ENCODE results near the gene TPRG1. TPM values are rescaled to one million over a fixed set of nuclear protein-coding genes. Genes with fewer than 3 reads are reported as not detected.

The TPRG1 gene
- total and polyA plus RNA-seq, 4 donors: 1.0 to 46.6 (median 6.9) TPM

- TF ChIP-seq JUND (IDR thresholded peaks at IDR 0.05) (no peak), CTCF (IDR thresholded peaks at IDR 0.05; ENCODE audit: low read depth, low read length, missing input control) (no peak), TAF1 (conservative IDR thresholded peaks at IDR 0.05) (no peak), NR2F2 (IDR thresholded peaks at IDR 0.05) (no peak), EGR1 (IDR thresholded peaks at IDR 0.05; ENCODE audit: low read depth in 2 of 2) (no peak), YY1 (IDR thresholded peaks at IDR 0.05) (no peak), ATF3 (IDR thresholded peaks at IDR 0.05) (no peak), RAD21 (IDR thresholded peaks at IDR 0.05) (no peak), MAX (IDR thresholded peaks at IDR 0.05) (no peak), HNF4G (IDR thresholded peaks at IDR 0.05) (no peak)
- DNase-seq (ENCODE audit: low spot score): no peak
- Histone ChIP-seq H3K36me3 (ENCODE audit: control insufficient read depth in 4 of 4, insufficient read depth in 3 of 4, low read depth in 1 of 4, low read length in 3 of 4) (no peaks in the 10 kb centered on the region), H3K27me3 (ENCODE audit: control insufficient read depth in 4 of 4, insufficient read depth in 4 of 4, low read length in 3 of 4) (no peaks in the 10 kb centered on the region), H3K9ac (ENCODE audit: low read depth in 1 of 2, low read length in 2 of 2) (no peak overlapping the region), H3K4me1 (ENCODE audit: control insufficient read depth in 4 of 4, insufficient read depth in 4 of 4, low read length in 3 of 4) (no peaks in the 10 kb centered on the region), H3K4me3 (ENCODE audit: low read depth in 1 of 3, low read length in 3 of 3) (no peak overlapping the region), H3K27ac (ENCODE audit: low read depth in 1 of 2, low read length in 2 of 2) (no peak overlapping the region), H3K9me3 (ENCODE audit: control insufficient read depth in 4 of 4, low read length in 3 of 4) (no peaks in the 10 kb centered on the region)
- 96% methylated on average over 4 of the region's 4 CpGs for WGBS
Measured at GRCh38 chr3:189338366-189338765, 166.6 kb downstream of the TPRG1 start.

- Histone ChIP-seq H3K27me3 (ENCODE audit: control insufficient read depth in 4 of 4, insufficient read depth in 4 of 4, low read length in 3 of 4) (no peaks in the 10 kb centered on the region), H3K4me3 (ENCODE audit: low read depth in 1 of 3, low read length in 3 of 3) (no peak overlapping the region), H3K36me3 (ENCODE audit: control insufficient read depth in 4 of 4, insufficient read depth in 3 of 4, low read depth in 1 of 4, low read length in 3 of 4) (no peaks in the 10 kb centered on the region), H3K9me3 (ENCODE audit: control insufficient read depth in 4 of 4, low read length in 3 of 4) (no peaks in the 10 kb centered on the region), H3K9ac (ENCODE audit: low read depth in 1 of 2, low read length in 2 of 2) (no peak overlapping the region), H3K27ac (ENCODE audit: low read depth in 1 of 2, low read length in 2 of 2) (no peak overlapping the region), H3K4me1 (ENCODE audit: control insufficient read depth in 4 of 4, insufficient read depth in 4 of 4, low read length in 3 of 4) (no peaks in the 10 kb centered on the region)
- TF ChIP-seq HNF4A (conservative IDR thresholded peaks at IDR 0.05): no peak
- TF ChIP-seq FOXA2 (IDR thresholded peaks at IDR 0.05): no peak
- no peak for TF ChIP-seq GABPA (IDR thresholded peaks at IDR 0.05 in 1 of 2, conservative IDR thresholded peaks at IDR 0.05 in 1 of 2)
- no peak for TF ChIP-seq REST (IDR thresholded peaks at IDR 0.05)
- no peak for TF ChIP-seq SP1 (IDR thresholded peaks at IDR 0.05)
- WGBS: 95% methylated on average over 5 of the region's 5 CpGs
- DNase-seq (ENCODE audit: low spot score): no peak
Measured at GRCh38 chr3:189339996-189340395, 168.2 kb downstream of the TPRG1 start.

Data from liver (tissue), 9 donors.